K562 (cell line): ENCODE measurements around the gene PRKAG2. TPM values are rescaled to one million over a fixed set of nuclear protein-coding genes. Genes with fewer than 3 reads are reported as not detected.

ENCODE experiments used
- ATAC-seq: fragments of 200-7000 bp; cut with Tn5 transposase; 3 replicates; pipeline ENCODE4 v1.9.1; 2020; ENCODE audit warnings: moderate library complexity
- BruUV-seq: library from RNA; stranded (reverse); fragments of 400-500 nt; replicated peaks from 2 replicates; lab custom pipeline; 2021; lab: Mats Ljungman, UMichigan
- CTCF ChIA-PET: fragments of 300-600 bp; formaldehyde crosslinking; extraction: SDS; loops from one replicate; lab custom pipeline; 2021; ENCODE audit warnings: low intra/inter-chr PET ratio; lab: Yijun Ruan, JAX
- POLR2A ChIA-PET: fragments of 300-600, 350-650 bp; sonication (Branson Sonifier 250); formaldehyde crosslinking; extraction: SDS; loops from one replicate; lab custom pipeline; 2021; ENCODE audit warnings: antibody characterized with exemption, inconsistent platforms; lab: Yijun Ruan, JAX
- DNase-seq, 4 experiments: peaks; one replicate each; pipeline versions ENCODE4 v3.0.0 to v3.0.0-alpha.2; 2011 to 2018; ENCODE audit warnings: low spot score in 3 of 4, mixed read lengths in 3 of 4; ENCODE audit errors: extremely low read depth in 1 of 4
- FAIRE-seq: peaks from 2 replicates; lab custom pipeline; 2011; peaks lifted over from hg19 to GRCh38; lab: Jason Lieb, UNC
- H2AFZ ChIP-seq: 2 replicates; pipeline ENCODE4 v1.6.0; 2011; ENCODE audit warnings: low read depth, low read length, control low read depth, inconsistent platforms
- H3K27ac ChIP-seq: fragments of 200-600 bp; 3 replicates; pipeline ENCODE4 v1.8.0; 2011; ENCODE audit warnings: low read depth, mild to moderate bottlenecking, control low read depth, inconsistent platforms, low read length, moderate library complexity, mixed read lengths; ENCODE audit errors: extremely low read depth
- H3K27me3 ChIP-seq, 2 experiments: fragments of 300-600 bp in 1 of 2; 2 replicates in 1 of 2; 3 replicates in 1 of 2; pipeline versions ENCODE4 v1.6.0 to v1.8.0; 2011; ENCODE audit warnings: inconsistent platforms in 2 of 2, low read length in 2 of 2, mild to moderate bottlenecking in 1 of 2, mixed read lengths in 1 of 2, moderate library complexity in 1 of 2; ENCODE audit not compliant: control insufficient read depth in 2 of 2, insufficient read depth in 2 of 2
- H3K36me3 ChIP-seq: fragments of 300-600 bp; 3 replicates; pipeline ENCODE4 v1.8.0; 2011; ENCODE audit warnings: mild to moderate bottlenecking, low read length, inconsistent platforms; ENCODE audit not compliant: control insufficient read depth, insufficient read depth
- H3K4me1 ChIP-seq, 2 experiments: fragments of 200-600 bp in 1 of 2; replicated peaks in 1 of 2; 2 replicates in 1 of 2; 3 replicates in 1 of 2; pipeline versions ENCODE4 v1.5.1 to v1.8.0; 2011; ENCODE audit warnings: inconsistent platforms in 2 of 2, low read length in 2 of 2, mild to moderate bottlenecking in 1 of 2, mixed read lengths in 1 of 2, moderate library complexity in 1 of 2; ENCODE audit not compliant: control insufficient read depth in 2 of 2, insufficient read depth in 2 of 2
- H3K4me2 ChIP-seq: 2 replicates; pipeline ENCODE4 v1.6.1; 2011; ENCODE audit warnings: low read length, control low read depth, inconsistent platforms, mixed read lengths; ENCODE audit not compliant: insufficient read depth
- H3K4me3 ChIP-seq: fragments of 200-600 bp; sonication (generic), shearing (Covaris generic); 2 replicates; pipeline ENCODE4 v1.5.1; 2016; ENCODE audit warnings: control low read depth, inconsistent platforms
- H3K79me2 ChIP-seq: fragments of 200-600 bp; 3 replicates; pipeline ENCODE4 v1.8.0; 2011; ENCODE audit warnings: low read length, inconsistent platforms; ENCODE audit not compliant: control insufficient read depth, insufficient read depth
- H3K9ac ChIP-seq, 2 experiments: 2 replicates each; pipeline versions ENCODE4 v1.6.0 to v1.6.1; 2011; ENCODE audit warnings: low read depth in 2 of 2, low read length in 2 of 2, control low read depth in 1 of 2, inconsistent platforms in 1 of 2, mild to moderate bottlenecking in 1 of 2, mixed read lengths in 1 of 2; ENCODE audit not compliant: insufficient read depth in 1 of 2
- H3K9me1 ChIP-seq: one replicate; pipeline ENCODE4 v1.6.0; 2011; ENCODE audit warnings: inconsistent platforms, mild to moderate bottlenecking, low read length, moderate library complexity; ENCODE audit not compliant: control insufficient read depth, insufficient read depth
- H3K9me3 ChIP-seq: replicated peaks from 2 replicates; pipeline ENCODE4 v1.5.1; 2011; ENCODE audit warnings: low read depth, low read length, inconsistent platforms; ENCODE audit not compliant: control insufficient read depth, insufficient read depth
- H4K20me1 ChIP-seq: replicated peaks from 2 replicates; pipeline ENCODE4 v1.6.1; 2011; ENCODE audit warnings: low read length, inconsistent platforms, mixed read lengths; ENCODE audit not compliant: control insufficient read depth, insufficient read depth
- IRF9 ChIP-seq: fragments of 450-650 bp; IDR thresholded peaks from 2 replicates; pipeline ENCODE4 v1.6.1; 2016; ENCODE audit warnings: missing biosample characterization, missing genetic modification characterization
- PML ChIP-seq: IDR thresholded peaks from 2 replicates; pipeline ENCODE4 v1.6.1; 2012; ENCODE audit warnings: low read length, inconsistent platforms
- POLR2H ChIP-seq: IDR thresholded peaks from 2 replicates; pipeline ENCODE4 v1.6.1; 2016; ENCODE audit warnings: missing genetic modification characterization, low read depth, mild to moderate bottlenecking, control low read depth, missing compliant biosample characterization, moderate library complexity
- WGBS: fragments of 100-300 bp; shearing (Covaris generic); methylation state at CpG from one replicate; pipeline ENCODE4 v1.1.6; 2016; ENCODE audit warnings: low coverage, mixed read lengths; ENCODE audit not compliant: insufficient coverage; ENCODE audit errors: missing lambda C conversion rate; 5-methylcytosine and 5-hydroxymethylcytosine counted together
- in situ Hi-C: fragments of 300-500 bp; cut with MboI; formaldehyde crosslinking; loops from 4 replicates; pipeline ENCODE4 v1.15.0; 2018; ENCODE audit warnings: inconsistent platforms, mixed read lengths
- intact Hi-C: fragments of 100-400 bp; cut with micrococcal nuclease; formaldehyde crosslinking; loops from 2 replicates; pipeline ENCODE4 v1.14.2; 2022
- polyA plus RNA-seq, 8 experiments: library from polyadenylated mRNA; depleted of rRNA in 4 of 8; stranded (reverse) in 5 of 8; unstranded in 3 of 8; fragments of >200 nt; fragmentation: Nextera tagmentation in 2 of 8; fragmentation: Illumina TruSeq in 1 of 8; extraction: Ambion mirVana in 2 of 8; extraction: Trizol in 1 of 8; gene quantifications; 2 replicates each; pipeline versions ENCODE4 v1.2.1 to v1.2.3, GENCODE V29; 2011 to 2014; ENCODE audit warnings: inconsistent platforms in 1 of 8, missing spikeins in 1 of 8
- total RNA-seq, 7 experiments: library from RNA; depleted of rRNA in 6 of 7; stranded (reverse); fragments of >200 nt in 6 of 7; fragmentation: Illumina TruSeq in 2 of 7; extraction: Trizol in 2 of 7; gene quantifications; 2 replicates each; pipeline versions ENCODE4 v1.2.1 to v1.2.3, GENCODE V29; 2011 to 2021; ENCODE audit warnings: low replicate concordance in 1 of 7

Gene PRKAG2
- total and polyA plus RNA-seq, 9 of the 15 experiments (the other 6 are each of a cell fraction or from before 2014, with no cell fraction given) = 0.99 to 5.6 (median 3.3) TPM

- TF ChIP-seq POLR2H (tag) (no peak), IRF9 (tag) (no peak), PML (no peak)
- H3K36me3 ChIP-seq = no peaks in the 10 kb centered on the region
- peaks cover 13% of the 10 kb centered on the region; the same call in 1 of the 2 replicates for H4K20me1 ChIP-seq
- H2AFZ ChIP-seq = no peak overlapping the region
- no peak for DNase-seq
- H3K9me3 ChIP-seq = no peaks in the 10 kb centered on the region
- H3K9me1 ChIP-seq = peaks cover 7% of the 10 kb centered on the region
- 2% methylated on average over 6 of the region's 6 CpGs for WGBS
- peaks cover 0 to 5% of the 10 kb centered on the region in 2 experiments; a peak in 1 of 5 replicates for H3K4me1 ChIP-seq
- peaks cover 63 to 96% of the 10 kb centered on the region in 2 experiments for H3K27me3 ChIP-seq
- intact Hi-C loops (no loop called here), in situ Hi-C loops (no loop called here)
- ATAC-seq = no peak
- H3K79me2 ChIP-seq = no peaks in the 10 kb centered on the region
- no peak overlapping the region for H3K4me2 ChIP-seq
- ChIA-PET CTCF (no interaction called here), POLR2A (interaction anchor here (1.5 kb wide), 1 partner anchor 8 kb away, joined by 4 read pairs; no protein-coding TSS in a partner anchor)
- H3K27ac ChIP-seq = no peak overlapping the region
- BruUV-seq = no TSS peak
- H3K9ac ChIP-seq = no peak overlapping the region
- no peak overlapping the region for H3K4me3 ChIP-seq
- FAIRE-seq = no peak
Measured at GRCh38 chr7:151867912-151868311, 9.0 kb downstream of the PRKAG2 start.
